Immature natural killer cell (primary cell): Measurements from ENCODE around the gene CHST3. TPM values are rescaled to one million over a fixed set of nuclear protein-coding genes. Genes with fewer than 3 reads are reported as not detected.
"Not testable (repeated sequence)": the region's sequence is repeated elsewhere in the genome, so short reads cannot be mapped to it uniquely, and the experiment has no call there.

ENCODE experiments used
- DNase-seq, 3 donors: peaks; one replicate each; pipeline ENCODE4 v3.0.0; 2022; ENCODE audit warnings: mixed read lengths in 1 of 3
- H3K27ac Mint-ChIP-seq, 6 donors: one replicate each; pipeline ENCODE4 v1.8.0; 2020; ENCODE audit warnings: mixed read lengths in 6 of 6, mild to moderate bottlenecking in 5 of 6, inconsistent platforms in 4 of 6, moderate library complexity in 3 of 6
- H3K27me3 Mint-ChIP-seq, 3 donors: one replicate each; pipeline ENCODE4 v1.8.0; 2020 to 2021; ENCODE audit warnings: low read depth in 3 of 3, mild to moderate bottlenecking in 3 of 3, mixed read lengths in 3 of 3, moderate library complexity in 3 of 3, inconsistent platforms in 1 of 3
- H3K36me3 Mint-ChIP-seq, 3 donors: one replicate each; pipeline ENCODE4 v1.8.0; 2020; ENCODE audit warnings: mixed read lengths in 3 of 3, inconsistent platforms in 2 of 3, mild to moderate bottlenecking in 2 of 3
- H3K4me1 Mint-ChIP-seq, 2 donors: one replicate each; pipeline ENCODE4 v1.8.0; 2020; ENCODE audit warnings: inconsistent platforms in 2 of 2, mild to moderate bottlenecking in 2 of 2, mixed read lengths in 2 of 2, moderate library complexity in 1 of 2
- H3K4me3 Mint-ChIP-seq, 5 donors: one replicate each; pipeline ENCODE4 v1.8.0; 2020; ENCODE audit warnings: mild to moderate bottlenecking in 5 of 5, mixed read lengths in 5 of 5, inconsistent platforms in 3 of 5, moderate library complexity in 3 of 5
- H3K9me3 Mint-ChIP-seq, 6 donors: one replicate each; pipeline ENCODE4 v1.8.0; 2020; ENCODE audit warnings: mild to moderate bottlenecking in 6 of 6, mixed read lengths in 6 of 6, inconsistent platforms in 4 of 6, moderate library complexity in 3 of 6
- polyA plus RNA-seq, 3 donors: library from polyadenylated mRNA; unstranded; fragments of 300-500 nt; fragmentation: Illumina TruSeq; gene quantifications; one replicate each; pipeline ENCODE4 v1.2.3, GENCODE V29; 2021

CHST3 gene
- polyA plus RNA-seq, 3 donors from 2014 or later, result not detected

- Mint-ChIP-seq H3K9me3 (no peaks in the 10 kb centered on the region), H3K27ac (no peak overlapping the region), H3K4me1 (no peaks in the 10 kb centered on the region), H3K27me3 (peaks cover 4 to 7% (median 4%) of the 10 kb centered on the region in 3 donors), H3K36me3 (no peaks in the 10 kb centered on the region), H3K4me3 (no peak overlapping the region)
- DNase-seq, result no peak
Observed at GRCh38 chr10:71972746-71973695, 8.8 kb downstream of the CHST3 start.

GRCh38 chr10:71973777-71974488 lies 9.7 kb downstream of the CHST3 start:
- H3K4me3 Mint-ChIP-seq, result no peak overlapping the region
- no peaks in the 10 kb centered on the region for H3K4me1 Mint-ChIP-seq
- peaks cover 4 to 7% (median 4%) of the 10 kb centered on the region in 3 donors for H3K27me3 Mint-ChIP-seq
- no peak for DNase-seq
- no peak overlapping the region for H3K27ac Mint-ChIP-seq
- H3K9me3 Mint-ChIP-seq, result no peaks in the 10 kb centered on the region
- no peaks in the 10 kb centered on the region for H3K36me3 Mint-ChIP-seq

GRCh38 chr10:71974489-71975021 lies 10.4 kb downstream of the CHST3 start:
- no peak overlapping the region for H3K4me3 Mint-ChIP-seq
- no peaks in the 10 kb centered on the region for H3K9me3 Mint-ChIP-seq
- H3K36me3 Mint-ChIP-seq, result no peaks in the 10 kb centered on the region
- no peak for DNase-seq
- H3K27me3 Mint-ChIP-seq, result peaks cover 4 to 11% (median 4%) of the 10 kb centered on the region in 3 donors
- H3K4me1 Mint-ChIP-seq, result no peaks in the 10 kb centered on the region
- no peak overlapping the region for H3K27ac Mint-ChIP-seq

GRCh38 chr10:71975087-71975870 lies 11.1 kb downstream of the CHST3 start:
- H3K27ac Mint-ChIP-seq, result no peak overlapping the region
- no peaks in the 10 kb centered on the region for H3K4me1 Mint-ChIP-seq
- no peak for DNase-seq

GRCh38 chr10:71975871-71976725 lies 11.9 kb downstream of the CHST3 start:
- Mint-ChIP-seq H3K27me3 (peaks cover 4 to 8% (median 4%) of the 10 kb centered on the region in 3 donors), H3K27ac (no peak overlapping the region), H3K4me3 (no peak overlapping the region), H3K36me3 (no peaks in the 10 kb centered on the region), H3K9me3 (no peaks in the 10 kb centered on the region), H3K4me1 (no peaks in the 10 kb centered on the region)
- no peak for DNase-seq

More at GRCh38 chr10:71975087-71975870, 11.1 kb downstream of the CHST3 start:
- Mint-ChIP-seq H3K27me3 (peaks cover 4 to 11% (median 4%) of the 10 kb centered on the region in 3 donors), H3K9me3 (no peaks in the 10 kb centered on the region), H3K36me3 (no peaks in the 10 kb centered on the region), H3K4me3 (no peak overlapping the region)

GRCh38 chr10:71977614-71977903 lies 13.4 kb downstream of the CHST3 start:
- DNase-seq, H3K4me1 Mint-ChIP-seq, H3K4me3 Mint-ChIP-seq, H3K27me3 Mint-ChIP-seq, H3K9me3 Mint-ChIP-seq, H3K36me3 Mint-ChIP-seq, H3K27ac Mint-ChIP-seq: not testable (repeated sequence)

GRCh38 chr10:71978476-71978875 lies 14.3 kb downstream of the CHST3 start:
- Mint-ChIP-seq H3K9me3 (no peaks in the 10 kb centered on the region), H3K27me3 (peaks cover 2 to 6% (median 4%) of the 10 kb centered on the region in 3 donors), H3K36me3 (no peaks in the 10 kb centered on the region), H3K4me1 (no peaks in the 10 kb centered on the region), H3K27ac (no peak overlapping the region), H3K4me3 (no peak overlapping the region)
- DNase-seq, result no peak

- no peaks in the 10 kb centered on the region for H3K9me3 Mint-ChIP-seq
- no peaks in the 10 kb centered on the region for H3K4me1 Mint-ChIP-seq
- no peak overlapping the region for H3K4me3 Mint-ChIP-seq
- peaks cover 2 to 4% (median 4%) of the 10 kb centered on the region in 3 donors for H3K27me3 Mint-ChIP-seq
- no peak for DNase-seq
- no peak overlapping the region for H3K27ac Mint-ChIP-seq
- H3K36me3 Mint-ChIP-seq, result no peaks in the 10 kb centered on the region
Observed at GRCh38 chr10:71978988-71979691, 14.9 kb downstream of the CHST3 start.

- Mint-ChIP-seq H3K9me3 (no peaks in the 10 kb centered on the region), H3K4me3 (no peak overlapping the region), H3K4me1 (no peaks in the 10 kb centered on the region), H3K27ac (no peak overlapping the region), H3K27me3 (peaks cover 2 to 8% (median 4%) of the 10 kb centered on the region in 3 donors), H3K36me3 (no peaks in the 10 kb centered on the region)
- DNase-seq, result no peak
Observed at GRCh38 chr10:71979692-71980062, 15.5 kb downstream of the CHST3 start.

- no peak for DNase-seq
- no peaks in the 10 kb centered on the region for H3K36me3 Mint-ChIP-seq
- no peak overlapping the region for H3K27ac Mint-ChIP-seq
- H3K4me1 Mint-ChIP-seq, result no peaks in the 10 kb centered on the region
- H3K4me3 Mint-ChIP-seq, result no peak overlapping the region
- peaks cover 2 to 8% (median 4%) of the 10 kb centered on the region in 3 donors for H3K27me3 Mint-ChIP-seq
- no peaks in the 10 kb centered on the region for H3K9me3 Mint-ChIP-seq
Observed at GRCh38 chr10:71980181-71981014, 16.2 kb downstream of the CHST3 start.

- H3K27ac Mint-ChIP-seq, result no peak overlapping the region
- no peak for DNase-seq
- peaks cover 2 to 8% (median 7%) of the 10 kb centered on the region in 3 donors for H3K27me3 Mint-ChIP-seq
- H3K4me3 Mint-ChIP-seq, result no peak overlapping the region
- no peaks in the 10 kb centered on the region for H3K9me3 Mint-ChIP-seq
- no peaks in the 10 kb centered on the region for H3K36me3 Mint-ChIP-seq
- H3K4me1 Mint-ChIP-seq, result no peaks in the 10 kb centered on the region
Observed at GRCh38 chr10:71981015-71981875, 17.1 kb downstream of the CHST3 start.
